GM21529 (cell line): ENCODE measurements around the gene EPHB4.
"Not testable (repeated sequence)": the region's sequence is repeated elsewhere in the genome, so short reads cannot be mapped to it uniquely, and the experiment has no call there.

Source experiments
- ATAC-seq: cut with Tn5 transposase; IDR thresholded peaks from one replicate; pipeline ENCODE4 v1.9.1; 2021; ENCODE audit not compliant: unreplicated experiment

The EPHB4 gene

GRCh38 chr7:100822236-100823139 lies 4.8 kb downstream of the EPHB4 start:
- no peak for ATAC-seq

GRCh38 chr7:100819586-100819985 lies 7.7 kb downstream of the EPHB4 start:
- ATAC-seq = no peak

GRCh38 chr7:100818825-100819224 lies 8.5 kb downstream of the EPHB4 start:
- no peak for ATAC-seq

- no peak for ATAC-seq
Observed at GRCh38 chr7:100818366-100818765, 9.0 kb downstream of the EPHB4 start.

GRCh38 chr7:100817097-100817496 lies 10.2 kb downstream of the EPHB4 start:
- ATAC-seq = no peak

- not testable (repeated sequence) for ATAC-seq
Observed at GRCh38 chr7:100816515-100816914, 10.8 kb downstream of the EPHB4 start.

- no peak for ATAC-seq
Observed at GRCh38 chr7:100812729-100813128, 14.6 kb downstream of the EPHB4 start.

- ATAC-seq = no peak
Observed at GRCh38 chr7:100811480-100811879, 15.8 kb downstream of the EPHB4 start.

- ATAC-seq = no peak
Observed at GRCh38 chr7:100808354-100808875, 18.9 kb downstream of the EPHB4 start.

- ATAC-seq = not testable (repeated sequence)
Observed at GRCh38 chr7:100806883-100807282, 20.4 kb downstream of the EPHB4 start.

GRCh38 chr7:100806276-100806675 lies 21.0 kb downstream of the EPHB4 start:
- ATAC-seq = no peak

GRCh38 chr7:100804681-100805431 lies 22.5 kb downstream of the EPHB4 start:
- no peak for ATAC-seq

- ATAC-seq = peak; percentile 98
Observed at GRCh38 chr7:100803398-100804161, 23.7 kb downstream of the EPHB4 start.

GRCh38 chr7:100802951-100803350 lies 24.4 kb downstream of the EPHB4 start:
- peak; percentile 4 for ATAC-seq

GRCh38 chr7:100801833-100802568 lies 25.3 kb downstream of the EPHB4 start:
- ATAC-seq = no peak

GRCh38 chr7:100799037-100799896 lies 28.1 kb downstream of the EPHB4 start:
- no peak for ATAC-seq

- ATAC-seq = no peak
Observed at GRCh38 chr7:100794741-100795140, 32.6 kb downstream of the EPHB4 start.

GRCh38 chr7:100793806-100794660 lies 33.3 kb downstream of the EPHB4 start:
- ATAC-seq = no peak
